Measurements from ENCODE around the gene SNRK.

SNRK gene

DNA sequence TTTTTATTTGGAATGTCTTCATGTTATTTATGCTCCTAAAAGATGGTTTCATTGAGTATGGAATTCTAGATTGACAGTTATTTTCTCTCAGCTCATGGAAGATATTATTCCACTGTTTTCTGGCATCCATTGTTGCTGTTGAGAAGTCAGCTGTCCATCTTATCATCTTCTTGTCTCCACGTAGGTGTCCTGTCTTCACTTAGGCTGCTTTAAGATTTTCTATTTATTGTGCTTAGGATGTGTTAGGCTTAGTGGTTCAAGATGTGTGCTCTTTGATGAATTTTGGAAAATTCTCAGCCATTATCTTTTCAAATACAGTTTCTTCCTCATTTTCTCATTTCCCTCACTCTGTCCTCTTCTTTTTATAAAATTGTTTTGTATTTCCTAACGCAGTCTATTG is 52.0 kb downstream of the SNRK start:
- TF ChIP-seq, protein P1, sequence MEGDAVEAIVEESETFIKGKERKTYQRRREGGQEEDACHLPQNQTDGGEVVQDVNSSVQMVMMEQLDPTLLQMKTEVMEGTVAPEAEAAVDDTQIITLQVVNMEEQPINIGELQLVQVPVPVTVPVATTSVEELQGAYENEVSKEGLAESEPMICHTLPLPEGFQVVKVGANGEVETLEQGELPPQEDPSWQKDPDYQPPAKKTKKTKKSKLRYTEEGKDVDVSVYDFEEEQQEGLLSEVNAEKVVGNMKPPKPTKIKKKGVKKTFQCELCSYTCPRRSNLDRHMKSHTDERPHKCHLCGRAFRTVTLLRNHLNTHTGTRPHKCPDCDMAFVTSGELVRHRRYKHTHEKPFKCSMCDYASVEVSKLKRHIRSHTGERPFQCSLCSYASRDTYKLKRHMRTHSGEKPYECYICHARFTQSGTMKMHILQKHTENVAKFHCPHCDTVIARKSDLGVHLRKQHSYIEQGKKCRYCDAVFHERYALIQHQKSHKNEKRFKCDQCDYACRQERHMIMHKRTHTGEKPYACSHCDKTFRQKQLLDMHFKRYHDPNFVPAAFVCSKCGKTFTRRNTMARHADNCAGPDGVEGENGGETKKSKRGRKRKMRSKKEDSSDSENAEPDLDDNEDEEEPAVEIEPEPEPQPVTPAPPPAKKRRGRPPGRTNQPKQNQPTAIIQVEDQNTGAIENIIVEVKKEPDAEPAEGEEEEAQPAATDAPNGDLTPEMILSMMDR (IDR thresholded peaks at IDR 0.05), result no peak
- no peak overlapping the region for H3K9ac ChIP-seq
- no peak overlapping the region for H3K27ac ChIP-seq

DNA sequence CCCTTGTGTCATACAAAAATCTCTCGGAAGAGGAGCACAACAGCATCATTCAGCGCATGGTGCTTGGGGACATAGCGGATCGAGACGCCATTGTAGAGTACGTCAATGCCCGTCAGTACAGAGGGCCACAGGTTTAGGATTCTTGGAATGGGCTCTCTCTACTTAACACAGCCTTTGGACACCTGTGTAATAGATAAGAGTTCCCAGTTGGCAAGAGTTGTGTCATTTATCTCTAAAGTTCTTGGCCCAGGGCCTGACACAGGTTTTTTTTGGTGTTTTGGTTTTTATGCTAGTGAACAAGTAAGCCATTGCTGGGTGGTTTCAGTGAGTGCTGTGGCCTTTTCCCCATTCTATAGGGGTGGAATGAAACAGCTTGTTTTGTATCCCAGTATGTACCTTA is 54.1 kb downstream of the SNRK start:
- peaks cover 4% of the 10 kb centered on the region for H3K9me3 ChIP-seq (ENCODE audit: control insufficient read depth, low read length)
- no peaks in the 10 kb centered on the region for H3K4me1 ChIP-seq
- TF ChIP-seq, protein P1 (IDR thresholded peaks at IDR 0.05), result no peak
- H3K79me2 ChIP-seq, result peaks cover 11% of the 10 kb centered on the region
- no peak overlapping the region for H3K9ac ChIP-seq
- H3K4me2 ChIP-seq (ENCODE audit: low read length), result no peak overlapping the region
- H3K27me3 ChIP-seq (ENCODE audit: control insufficient read depth, insufficient read depth, low read length), result no peaks in the 10 kb centered on the region
- no peak overlapping the region for H2AFZ ChIP-seq
- no peak overlapping the region for H3K27ac ChIP-seq
- H3K36me3 ChIP-seq (ENCODE audit: control insufficient read depth, insufficient read depth, low read length), result no peaks in the 10 kb centered on the region
- H3K4me3 ChIP-seq (ENCODE audit: low read depth, low read length), result no peak overlapping the region

More for the DNA sequence above, 52.0 kb downstream of the SNRK start:
- Histone ChIP-seq H3K27me3 (ENCODE audit: control insufficient read depth, insufficient read depth, low read length) (no peaks in the 10 kb centered on the region), H2AFZ (no peak overlapping the region), H3K79me2 (peaks cover 11% of the 10 kb centered on the region), H3K36me3 (ENCODE audit: control insufficient read depth, insufficient read depth, low read length) (no peaks in the 10 kb centered on the region), H3K4me1 (no peaks in the 10 kb centered on the region), H3K4me3 (ENCODE audit: low read depth, low read length) (no peak overlapping the region), H3K4me2 (ENCODE audit: low read length) (no peak overlapping the region), H3K9me3 (ENCODE audit: control insufficient read depth, low read length) (peaks cover 4% of the 10 kb centered on the region)

DNA sequence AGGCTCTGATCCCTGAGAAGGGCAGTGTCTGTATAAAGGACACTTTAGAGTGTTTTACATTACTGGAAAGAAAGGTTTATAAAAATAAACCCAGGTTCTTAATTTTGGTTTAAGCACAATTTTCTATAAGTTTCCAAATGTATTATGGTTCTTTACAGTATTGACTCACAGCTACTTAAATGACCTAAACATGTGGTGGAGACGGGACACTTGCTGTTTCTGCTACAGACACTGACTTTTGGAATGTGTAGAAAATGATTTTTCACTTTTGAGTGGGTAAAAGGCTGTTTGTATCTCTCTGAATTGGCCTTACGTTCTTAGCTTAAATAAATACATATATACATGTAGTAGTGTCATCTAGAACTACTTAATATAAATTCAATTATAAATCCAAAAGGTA is 55.4 kb downstream of the SNRK start:
- TF ChIP-seq, protein P1 (IDR thresholded peaks at IDR 0.05), result no peak
- Histone ChIP-seq H3K4me2 (ENCODE audit: low read length) (no peak overlapping the region), H3K4me3 (ENCODE audit: low read depth, low read length) (no peak overlapping the region), H3K27me3 (ENCODE audit: control insufficient read depth, insufficient read depth, low read length) (no peaks in the 10 kb centered on the region), H2AFZ (no peak overlapping the region), H3K36me3 (ENCODE audit: control insufficient read depth, insufficient read depth, low read length) (no peaks in the 10 kb centered on the region), H3K9me3 (ENCODE audit: control insufficient read depth, low read length) (peaks cover 4% of the 10 kb centered on the region), H3K9ac (no peak overlapping the region), H3K79me2 (peaks cover 11% of the 10 kb centered on the region), H3K4me1 (no peaks in the 10 kb centered on the region), H3K27ac (no peak overlapping the region)

DNA sequence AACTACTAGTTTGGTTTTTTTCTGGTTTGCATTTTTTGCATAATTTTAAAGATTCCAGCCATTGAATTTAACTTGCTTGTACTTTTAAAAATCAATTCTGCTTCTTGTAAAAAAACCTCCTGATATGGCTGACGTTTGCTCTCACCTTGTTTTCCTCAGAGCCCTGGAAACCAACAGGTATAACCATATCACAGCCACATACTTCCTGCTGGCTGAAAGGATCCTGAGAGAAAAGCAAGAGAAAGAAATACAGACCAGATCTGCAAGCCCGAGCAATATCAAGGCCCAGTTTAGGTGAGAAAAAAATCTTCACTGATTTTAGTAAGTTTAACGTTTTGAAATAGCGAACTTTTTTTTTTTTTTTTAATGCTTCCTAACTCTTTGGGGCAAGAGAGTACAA is 56.8 kb downstream of the SNRK start:
- no peak overlapping the region for H3K4me3 ChIP-seq (ENCODE audit: low read depth, low read length)
- no peak overlapping the region for H2AFZ ChIP-seq
- TF ChIP-seq, protein P1 (IDR thresholded peaks at IDR 0.05), result no peak
- H3K79me2 ChIP-seq, result peaks cover 4% of the 10 kb centered on the region
- H3K27ac ChIP-seq, result no peak overlapping the region
- peaks cover 3% of the 10 kb centered on the region for H3K9me3 ChIP-seq (ENCODE audit: control insufficient read depth, low read length)
- no peaks in the 10 kb centered on the region for H3K27me3 ChIP-seq (ENCODE audit: control insufficient read depth, insufficient read depth, low read length)
- no peak overlapping the region for H3K9ac ChIP-seq
- no peaks in the 10 kb centered on the region for H3K36me3 ChIP-seq (ENCODE audit: control insufficient read depth, insufficient read depth, low read length)
- no peaks in the 10 kb centered on the region for H3K4me1 ChIP-seq
- no peak overlapping the region for H3K4me2 ChIP-seq (ENCODE audit: low read length)

DNA sequence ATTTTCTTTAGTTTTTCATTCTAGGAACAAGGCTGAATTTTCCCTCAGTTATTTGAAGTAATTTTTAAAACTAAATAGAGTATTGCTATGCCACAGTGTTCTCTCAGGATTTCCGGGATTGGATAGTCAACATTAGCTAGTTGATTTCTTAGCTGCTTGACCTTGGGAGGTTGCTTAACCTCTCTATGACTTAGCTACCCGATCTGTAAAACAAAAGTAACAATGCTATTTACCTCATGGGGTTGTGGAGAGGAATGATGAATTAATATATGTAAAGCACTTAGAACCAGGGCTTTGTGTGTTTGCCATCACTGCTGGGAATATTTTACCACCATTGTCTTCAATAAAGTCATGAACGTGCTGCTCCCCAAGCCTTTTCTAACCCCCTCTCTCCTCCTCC is 57.5 kb downstream of the SNRK start:
- Histone ChIP-seq H3K4me2 (ENCODE audit: low read length) (no peak overlapping the region), H3K27ac (no peak overlapping the region), H3K4me1 (no peaks in the 10 kb centered on the region), H3K9ac (no peak overlapping the region), H3K27me3 (ENCODE audit: control insufficient read depth, insufficient read depth, low read length) (no peaks in the 10 kb centered on the region), H3K9me3 (ENCODE audit: control insufficient read depth, low read length) (no peaks in the 10 kb centered on the region), H2AFZ (no peak overlapping the region), H3K4me3 (ENCODE audit: low read depth, low read length) (no peak overlapping the region), H3K36me3 (ENCODE audit: control insufficient read depth, insufficient read depth, low read length) (no peaks in the 10 kb centered on the region), H3K79me2 (peaks cover 3% of the 10 kb centered on the region)
- TF ChIP-seq, protein P1 (IDR thresholded peaks at IDR 0.05), result no peak

Data from parathyroid adenoma (tissue), 2 donors.